ENCODE data around the gene SNX22.

SNX22 gene

DNA sequence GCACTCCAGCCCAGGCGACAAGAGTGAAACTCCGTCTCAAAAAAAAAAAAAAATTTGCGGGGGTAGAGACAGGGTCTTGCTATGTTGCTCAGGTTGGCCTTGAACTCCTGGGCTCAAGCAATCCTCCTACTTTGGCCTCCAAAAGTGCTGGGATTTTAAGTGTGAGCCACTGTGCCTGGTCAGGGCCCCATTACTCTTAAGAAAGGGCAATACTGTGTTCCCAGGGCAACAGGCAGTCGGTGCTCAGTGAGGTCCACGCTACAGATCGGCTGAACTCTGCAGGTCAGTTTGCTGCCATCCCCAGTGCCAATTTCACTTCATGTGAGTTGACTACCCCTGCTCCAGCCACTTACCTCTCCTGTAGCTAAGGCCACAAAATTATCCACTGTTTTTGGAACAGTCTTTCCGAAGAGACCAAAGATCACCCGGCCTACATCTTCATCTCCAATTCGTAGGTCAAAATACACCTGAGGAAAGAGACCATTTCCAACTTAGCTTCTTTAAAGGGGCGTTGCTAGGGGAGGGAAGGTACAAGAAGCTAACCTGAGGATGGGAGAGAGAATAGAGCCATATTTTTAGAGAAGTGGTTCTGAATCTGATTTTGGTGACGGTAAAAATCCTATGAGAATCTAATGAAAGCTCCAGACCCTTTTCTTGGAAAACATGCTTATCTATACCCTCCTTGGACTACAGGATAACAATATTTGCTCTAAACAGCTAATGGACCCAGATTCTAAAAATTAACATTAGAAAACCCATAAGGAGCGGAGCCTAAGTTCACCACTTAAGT lies 10.4 kb downstream of the SNX22 start:
- Histone ChIP-seq H3K27me3 (ENCODE audit: insufficient read depth, poor library complexity, severe bottlenecking) (no peaks in the 10 kb centered on the region), H3K4me3 (replicated peaks; ENCODE audit: insufficient read depth, low read length) (peak overlapping the region; percentile 96), H3K27ac (replicated peaks) (peak overlapping the region; percentile 91)
- DNase-seq (ENCODE audit: low read depth in 1 of 2, low spot score in 1 of 2) = no peak
- TF ChIP-seq SPI1 (IDR thresholded peaks at IDR 0.05; ENCODE audit: borderline replicate concordance, low read depth) (peak; percentile 29; the same call in 1 of the 2 replicates), GABPA (IDR thresholded peaks at IDR 0.05; ENCODE audit: low read depth) (no peak)

DNA sequence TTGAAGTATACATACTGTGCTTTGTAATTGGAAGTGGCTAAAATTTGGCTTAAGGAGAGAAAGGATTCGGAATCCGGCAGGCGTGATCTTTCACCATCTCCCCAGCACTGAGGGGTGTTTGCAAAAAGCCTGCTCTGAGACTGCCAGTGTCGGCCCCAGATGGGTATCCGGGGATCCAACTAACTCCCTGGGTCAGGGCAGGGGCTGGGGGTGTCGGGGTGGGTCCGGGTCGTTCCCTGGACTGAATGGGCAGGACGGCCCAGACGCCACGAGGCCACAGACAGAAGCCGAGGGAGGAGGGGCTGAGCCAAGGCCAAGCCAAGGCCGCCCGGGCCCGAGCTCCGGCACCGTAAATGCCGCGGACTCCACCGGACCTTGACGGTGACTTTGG lies 10.9 kb downstream of the SNX22 start:
- TF ChIP-seq, protein P1, sequence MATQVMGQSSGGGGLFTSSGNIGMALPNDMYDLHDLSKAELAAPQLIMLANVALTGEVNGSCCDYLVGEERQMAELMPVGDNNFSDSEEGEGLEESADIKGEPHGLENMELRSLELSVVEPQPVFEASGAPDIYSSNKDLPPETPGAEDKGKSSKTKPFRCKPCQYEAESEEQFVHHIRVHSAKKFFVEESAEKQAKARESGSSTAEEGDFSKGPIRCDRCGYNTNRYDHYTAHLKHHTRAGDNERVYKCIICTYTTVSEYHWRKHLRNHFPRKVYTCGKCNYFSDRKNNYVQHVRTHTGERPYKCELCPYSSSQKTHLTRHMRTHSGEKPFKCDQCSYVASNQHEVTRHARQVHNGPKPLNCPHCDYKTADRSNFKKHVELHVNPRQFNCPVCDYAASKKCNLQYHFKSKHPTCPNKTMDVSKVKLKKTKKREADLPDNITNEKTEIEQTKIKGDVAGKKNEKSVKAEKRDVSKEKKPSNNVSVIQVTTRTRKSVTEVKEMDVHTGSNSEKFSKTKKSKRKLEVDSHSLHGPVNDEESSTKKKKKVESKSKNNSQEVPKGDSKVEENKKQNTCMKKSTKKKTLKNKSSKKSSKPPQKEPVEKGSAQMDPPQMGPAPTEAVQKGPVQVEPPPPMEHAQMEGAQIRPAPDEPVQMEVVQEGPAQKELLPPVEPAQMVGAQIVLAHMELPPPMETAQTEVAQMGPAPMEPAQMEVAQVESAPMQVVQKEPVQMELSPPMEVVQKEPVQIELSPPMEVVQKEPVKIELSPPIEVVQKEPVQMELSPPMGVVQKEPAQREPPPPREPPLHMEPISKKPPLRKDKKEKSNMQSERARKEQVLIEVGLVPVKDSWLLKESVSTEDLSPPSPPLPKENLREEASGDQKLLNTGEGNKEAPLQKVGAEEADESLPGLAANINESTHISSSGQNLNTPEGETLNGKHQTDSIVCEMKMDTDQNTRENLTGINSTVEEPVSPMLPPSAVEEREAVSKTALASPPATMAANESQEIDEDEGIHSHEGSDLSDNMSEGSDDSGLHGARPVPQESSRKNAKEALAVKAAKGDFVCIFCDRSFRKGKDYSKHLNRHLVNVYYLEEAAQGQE (IDR thresholded peaks at IDR 0.05; ENCODE audit: insufficient replicate concordance, low read depth) = no peak
- no peak for TF ChIP-seq GABPA (IDR thresholded peaks at IDR 0.05; ENCODE audit: low read depth)
- TF ChIP-seq, protein P2, sequence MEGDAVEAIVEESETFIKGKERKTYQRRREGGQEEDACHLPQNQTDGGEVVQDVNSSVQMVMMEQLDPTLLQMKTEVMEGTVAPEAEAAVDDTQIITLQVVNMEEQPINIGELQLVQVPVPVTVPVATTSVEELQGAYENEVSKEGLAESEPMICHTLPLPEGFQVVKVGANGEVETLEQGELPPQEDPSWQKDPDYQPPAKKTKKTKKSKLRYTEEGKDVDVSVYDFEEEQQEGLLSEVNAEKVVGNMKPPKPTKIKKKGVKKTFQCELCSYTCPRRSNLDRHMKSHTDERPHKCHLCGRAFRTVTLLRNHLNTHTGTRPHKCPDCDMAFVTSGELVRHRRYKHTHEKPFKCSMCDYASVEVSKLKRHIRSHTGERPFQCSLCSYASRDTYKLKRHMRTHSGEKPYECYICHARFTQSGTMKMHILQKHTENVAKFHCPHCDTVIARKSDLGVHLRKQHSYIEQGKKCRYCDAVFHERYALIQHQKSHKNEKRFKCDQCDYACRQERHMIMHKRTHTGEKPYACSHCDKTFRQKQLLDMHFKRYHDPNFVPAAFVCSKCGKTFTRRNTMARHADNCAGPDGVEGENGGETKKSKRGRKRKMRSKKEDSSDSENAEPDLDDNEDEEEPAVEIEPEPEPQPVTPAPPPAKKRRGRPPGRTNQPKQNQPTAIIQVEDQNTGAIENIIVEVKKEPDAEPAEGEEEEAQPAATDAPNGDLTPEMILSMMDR (IDR thresholded peaks at IDR 0.05; ENCODE audit: insufficient read depth, low read length) = no peak
- TF ChIP-seq POLR2AphosphoS5 (IDR thresholded peaks at IDR 0.05; ENCODE audit: low read depth) = no peak
- no peak for TF ChIP-seq SPI1 (IDR thresholded peaks at IDR 0.05; ENCODE audit: borderline replicate concordance, low read depth)
- no peak for DNase-seq (ENCODE audit: low read depth in 1 of 2, low spot score in 1 of 2)
- Histone ChIP-seq H3K27ac (replicated peaks) (peak overlapping the region; percentile 91), H3K4me3 (replicated peaks; ENCODE audit: insufficient read depth, low read length) (peak overlapping the region; percentile 96), H3K27me3 (ENCODE audit: insufficient read depth, poor library complexity, severe bottlenecking) (no peaks in the 10 kb centered on the region)

DNA sequence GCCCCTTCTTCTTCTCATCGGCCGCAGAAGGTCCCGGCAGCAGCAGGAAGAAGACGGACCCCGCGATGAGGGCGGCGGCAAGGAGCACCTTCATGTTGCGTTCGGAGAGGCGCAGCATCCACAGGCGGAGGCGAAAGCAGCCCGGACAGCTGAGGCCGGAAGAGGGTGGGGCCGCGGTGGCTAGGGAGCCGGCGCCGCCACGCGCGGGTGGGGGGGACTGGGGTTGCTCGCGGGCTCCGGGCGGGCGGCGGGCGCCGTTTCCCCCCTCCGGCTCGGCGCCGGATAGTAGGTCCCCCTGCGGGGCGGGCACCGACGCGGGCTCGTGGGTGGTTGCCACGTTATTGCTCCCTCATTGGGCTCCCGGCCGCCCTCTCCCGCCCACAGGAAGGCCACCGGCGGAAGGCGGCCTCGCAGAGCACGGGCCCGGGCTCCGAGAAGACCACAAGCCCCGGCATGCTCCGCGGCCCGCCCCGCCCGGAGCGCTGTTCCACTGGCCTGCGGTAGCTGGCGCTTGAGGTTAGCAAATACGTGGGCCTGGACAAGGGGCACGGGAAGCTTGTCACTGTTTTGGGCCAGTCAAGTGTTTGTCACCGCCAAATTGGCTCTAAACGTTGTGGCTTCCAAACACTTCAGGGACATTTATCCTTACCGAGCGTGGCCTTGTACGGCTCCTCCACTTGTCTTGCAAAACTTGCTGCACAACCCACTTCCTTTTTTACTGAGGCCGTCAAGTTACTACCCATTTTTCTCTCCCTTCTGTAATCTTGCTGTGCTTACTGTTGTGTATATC lies 11.5 kb downstream of the SNX22 start, which contains the start of gene PPIB:
TSS of gene PPIB (minus strand) at position 154 of the 790 bp plus-strand sequence. CDS start at position 118, 36 bp downstream.
- H3K27ac ChIP-seq (replicated peaks) = peak within 1 kb of the TSS; percentile 91
- no peaks in the 10 kb centered on the region for H3K27me3 ChIP-seq (ENCODE audit: insufficient read depth, poor library complexity, severe bottlenecking)
- peak; percentile 95 to 98 for DNase-seq (ENCODE audit: low read depth in 1 of 2, low spot score in 1 of 2)
- TF ChIP-seq SPI1 (IDR thresholded peaks at IDR 0.05; ENCODE audit: borderline replicate concordance, low read depth) (peak; percentile 99), GABPA (IDR thresholded peaks at IDR 0.05; ENCODE audit: low read depth) (peak; percentile 79), POLR2AphosphoS5 (IDR thresholded peaks at IDR 0.05; ENCODE audit: low read depth) (peak; percentile 94)
- TF ChIP-seq, protein P2 (IDR thresholded peaks at IDR 0.05; ENCODE audit: insufficient read depth, low read length) = no peak
- TF ChIP-seq, protein P1 (IDR thresholded peaks at IDR 0.05; ENCODE audit: insufficient replicate concordance, low read depth) = peak; percentile 58
- peak within 1 kb of the TSS; percentile 96 for H3K4me3 ChIP-seq (replicated peaks; ENCODE audit: insufficient read depth, low read length)
